CD4-positive, alpha-beta T cell treated with Interleukin-4 for 1 hour (primary cell): ENCODE results near the gene LURAP1L.

ENCODE experiments used
- DNase-seq, 2 donors: peaks; one replicate each; pipeline ENCODE4 v3.0.0-alpha.2; 2020 to 2022

LURAP1L gene

GRCh38 chr9:12777121-12778022 lies 2.6 kb downstream of the LURAP1L start:
- no peak for DNase-seq

- no peak for DNase-seq
Measured at GRCh38 chr9:12778389-12778788, 3.6 kb downstream of the LURAP1L start.

- DNase-seq: no peak
Measured at GRCh38 chr9:12781226-12781733, 6.5 kb downstream of the LURAP1L start.

GRCh38 chr9:12783767-12784460 lies 9.1 kb downstream of the LURAP1L start:
- no peak for DNase-seq

GRCh38 chr9:12784461-12785259 lies 9.8 kb downstream of the LURAP1L start:
- no peak for DNase-seq

- no peak for DNase-seq
Measured at GRCh38 chr9:12785260-12785770, 10.5 kb downstream of the LURAP1L start.

GRCh38 chr9:12785941-12786340 lies 11.1 kb downstream of the LURAP1L start:
- DNase-seq: no peak

- no peak for DNase-seq
Measured at GRCh38 chr9:12790001-12790400, 15.2 kb downstream of the LURAP1L start.

GRCh38 chr9:12790883-12791282 lies 16.1 kb downstream of the LURAP1L start:
- DNase-seq: no peak

GRCh38 chr9:12794101-12794799 lies 19.4 kb downstream of the LURAP1L start:
- no peak for DNase-seq

- no peak for DNase-seq
Measured at GRCh38 chr9:12796601-12797000, 21.8 kb downstream of the LURAP1L start.

GRCh38 chr9:12797037-12797436 lies 22.2 kb downstream of the LURAP1L start:
- no peak for DNase-seq

GRCh38 chr9:12798066-12798770 lies 23.4 kb downstream of the LURAP1L start:
- no peak for DNase-seq

- no peak for DNase-seq
Measured at GRCh38 chr9:12801187-12801586, 26.4 kb downstream of the LURAP1L start.

GRCh38 chr9:12801663-12802062 lies 26.8 kb downstream of the LURAP1L start:
- no peak for DNase-seq

- no peak for DNase-seq
Measured at GRCh38 chr9:12802093-12802492, 27.3 kb downstream of the LURAP1L start.

GRCh38 chr9:12808569-12808968 lies 33.7 kb downstream of the LURAP1L start:
- DNase-seq: no peak

- no peak for DNase-seq
Measured at GRCh38 chr9:12809720-12810119, 34.9 kb downstream of the LURAP1L start.

GRCh38 chr9:12811935-12812334 lies 37.1 kb downstream of the LURAP1L start:
- DNase-seq: no peak

- no peak for DNase-seq
Measured at GRCh38 chr9:12812710-12813109, 37.9 kb downstream of the LURAP1L start.

- DNase-seq: no peak
Measured at GRCh38 chr9:12813533-12813932, 38.7 kb downstream of the LURAP1L start.
